HG03135 (cell line): ENCODE data around the gene PODN.

Experiments used
- ATAC-seq: cut with Tn5 transposase; IDR thresholded peaks from one replicate; pipeline ENCODE4 v1.9.1; 2021; ENCODE audit warnings: mild to moderate bottlenecking, moderate library complexity; ENCODE audit not compliant: unreplicated experiment

Gene PODN

GRCh38 chr1:53073868-53074311, 11.9 kb downstream of the PODN start:
- no peak for ATAC-seq

- ATAC-seq, result no peak
Measured at GRCh38 chr1:53074313-53075154, 12.5 kb downstream of the PODN start.

- no peak for ATAC-seq
Measured at GRCh38 chr1:53075206-53075605, 13.2 kb downstream of the PODN start.

GRCh38 chr1:53075761-53076163, 13.7 kb downstream of the PODN start:
- no peak for ATAC-seq

- no peak for ATAC-seq
Measured at GRCh38 chr1:53076165-53076564, 14.2 kb downstream of the PODN start.

- ATAC-seq, result no peak
Measured at GRCh38 chr1:53076721-53077598, 14.9 kb downstream of the PODN start.

- ATAC-seq, result no peak
Measured at GRCh38 chr1:53077599-53077965, 15.6 kb downstream of the PODN start.

GRCh38 chr1:53078333-53079101, 16.5 kb downstream of the PODN start:
- ATAC-seq, result no peak

GRCh38 chr1:53079251-53079650, 17.2 kb downstream of the PODN start:
- no peak for ATAC-seq

GRCh38 chr1:53080041-53080440, 18.0 kb downstream of the PODN start:
- ATAC-seq, result no peak

- no peak for ATAC-seq
Measured at GRCh38 chr1:53080769-53081168, 18.8 kb downstream of the PODN start.

GRCh38 chr1:53081384-53082066, 19.5 kb downstream of the PODN start:
- ATAC-seq, result no peak

- no peak for ATAC-seq
Measured at GRCh38 chr1:53082826-53083455, 20.9 kb downstream of the PODN start.

GRCh38 chr1:53083636-53084588, 21.9 kb downstream of the PODN start:
- no peak for ATAC-seq

- ATAC-seq, result no peak
Measured at GRCh38 chr1:53084589-53084971, 22.6 kb downstream of the PODN start.

- no peak for ATAC-seq
Measured at GRCh38 chr1:53085405-53085804, 23.4 kb downstream of the PODN start.

- ATAC-seq, result no peak
Measured at GRCh38 chr1:53086491-53087070, 24.6 kb downstream of the PODN start.
